HG03354 (cell line): ENCODE measurements around the gene R3HDM4.
"Not testable (repeated sequence)": the region's sequence is repeated elsewhere in the genome, so short reads cannot be mapped to it uniquely, and the experiment has no call there.

Experiments used
- ATAC-seq: cut with Tn5 transposase; IDR thresholded peaks from one replicate; pipeline ENCODE4 v1.9.1; 2021; ENCODE audit warnings: mild to moderate bottlenecking; ENCODE audit not compliant: unreplicated experiment, poor library complexity, severe bottlenecking

Gene R3HDM4

DNA sequence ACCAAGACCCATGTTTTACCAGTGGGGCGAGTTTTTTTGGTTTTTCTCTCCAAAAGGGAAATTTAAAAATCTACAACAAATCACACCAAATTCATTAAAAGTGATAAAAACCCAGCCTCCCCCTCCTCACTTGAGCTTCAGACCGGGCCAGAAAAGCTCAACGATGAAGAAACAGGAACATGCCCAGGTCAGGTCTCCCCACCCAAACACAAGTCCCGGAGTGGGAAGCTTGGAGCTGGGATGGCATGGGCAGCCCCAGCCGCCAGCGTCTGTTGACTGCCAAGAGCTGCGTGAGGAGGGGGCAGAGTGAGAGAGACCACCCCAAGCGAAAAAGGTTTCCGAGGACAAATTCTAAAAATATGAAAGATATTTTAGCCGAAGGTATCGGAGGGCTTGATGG is 16.0 kb downstream of the R3HDM4 start:
- no peak for ATAC-seq

DNA sequence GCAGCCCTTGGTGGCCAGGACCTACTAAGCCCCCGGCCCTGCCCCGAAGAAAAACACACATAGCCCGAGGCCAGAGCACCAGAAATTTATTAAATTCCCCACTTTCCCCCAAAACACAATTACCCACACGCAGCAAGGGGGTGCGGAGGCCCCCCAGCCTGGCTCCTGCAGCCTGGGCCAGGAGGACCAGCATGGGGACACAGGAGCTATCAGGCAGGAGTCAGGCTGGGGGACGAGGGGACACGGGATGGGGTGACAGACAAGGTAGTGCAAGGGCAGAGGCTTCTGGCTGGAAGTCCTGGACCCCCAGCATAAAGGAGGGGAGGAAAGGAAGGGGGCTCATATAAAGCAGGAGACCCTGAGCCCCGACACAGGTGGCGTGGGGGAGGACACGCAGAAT is 16.6 kb downstream of the R3HDM4 start:
- no peak for ATAC-seq

DNA sequence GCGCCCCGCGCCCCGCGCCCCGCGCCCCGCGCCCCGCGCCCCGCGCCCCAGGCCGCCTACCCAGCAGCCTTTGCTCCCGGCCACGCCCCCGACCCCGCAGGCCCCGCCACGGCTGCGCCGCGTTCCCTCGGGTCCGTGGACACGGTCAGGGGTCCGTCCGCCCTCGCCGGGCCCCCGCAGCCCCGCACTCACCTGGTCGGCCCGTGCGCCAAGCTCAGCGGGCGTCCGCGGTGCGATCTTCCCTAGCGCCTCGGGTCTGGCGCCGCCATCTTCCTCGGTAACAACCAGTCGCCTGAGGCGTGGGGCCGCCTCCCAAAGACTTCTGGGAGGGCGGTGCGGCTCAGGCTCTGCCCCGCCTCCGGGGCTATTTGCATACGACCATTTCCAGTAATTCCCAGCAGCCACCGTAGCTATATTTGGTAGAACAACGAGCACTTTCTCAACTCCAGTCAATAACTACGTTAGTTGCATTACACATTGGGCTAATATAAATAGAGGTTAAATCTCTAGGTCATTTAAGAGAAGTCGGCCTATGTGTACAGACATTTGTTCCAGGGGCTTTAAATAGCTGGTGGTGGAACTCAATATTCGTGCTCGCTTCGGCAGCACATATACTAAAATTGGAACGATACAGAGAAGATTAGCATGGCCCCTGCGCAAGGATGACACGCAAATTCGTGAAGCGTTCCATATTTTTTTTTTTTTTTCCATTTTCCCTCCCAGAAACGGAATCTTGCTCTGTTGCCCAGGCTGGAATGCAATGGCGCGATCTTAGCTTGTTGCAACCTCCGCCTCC is 19.9 kb downstream of the R3HDM4 start, which contains the start of the genes MED16 and RNU6-9:
Gene MED16 (minus strand): TSS at position 294 of the 796 bp plus-strand sequence. CDS start 2,056 bp downstream, outside the sequence.
Gene RNU6-9 (plus strand): TSS at position 591 of the 796 bp plus-strand sequence.
- peak; percentile 86 for ATAC-seq

DNA sequence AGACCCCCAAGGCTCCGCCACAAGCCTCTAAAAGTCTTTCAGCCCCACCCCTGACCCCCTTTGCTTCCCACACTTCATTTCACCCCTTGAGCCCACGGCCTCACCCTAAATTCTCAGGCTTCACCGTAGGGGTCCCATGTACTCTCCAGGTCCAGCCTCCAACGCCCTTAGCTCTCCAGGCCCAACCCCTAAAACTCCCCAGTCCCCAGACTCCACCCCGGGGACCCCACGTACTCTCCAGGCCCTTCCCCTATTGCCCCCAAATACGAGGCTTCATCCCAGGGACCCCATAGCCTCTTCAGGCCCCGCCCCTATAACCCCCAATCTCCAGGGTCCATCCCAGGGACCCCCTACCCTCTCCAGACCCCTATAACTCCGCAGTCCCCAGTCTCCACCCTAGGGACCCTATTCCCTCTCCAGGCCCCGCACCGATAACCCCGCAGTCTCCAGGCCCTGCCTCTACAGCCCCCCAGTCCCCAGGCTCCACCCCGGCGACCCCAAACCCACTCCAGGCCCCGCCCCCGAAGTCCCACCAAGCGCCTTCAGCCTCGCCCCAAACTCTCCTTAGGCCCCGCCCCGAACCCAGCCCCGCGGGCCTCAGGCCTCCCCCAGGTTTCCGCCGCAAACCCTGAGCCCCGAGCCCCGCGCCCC is 20.7 kb downstream of the R3HDM4 start:
- no peak for ATAC-seq

DNA sequence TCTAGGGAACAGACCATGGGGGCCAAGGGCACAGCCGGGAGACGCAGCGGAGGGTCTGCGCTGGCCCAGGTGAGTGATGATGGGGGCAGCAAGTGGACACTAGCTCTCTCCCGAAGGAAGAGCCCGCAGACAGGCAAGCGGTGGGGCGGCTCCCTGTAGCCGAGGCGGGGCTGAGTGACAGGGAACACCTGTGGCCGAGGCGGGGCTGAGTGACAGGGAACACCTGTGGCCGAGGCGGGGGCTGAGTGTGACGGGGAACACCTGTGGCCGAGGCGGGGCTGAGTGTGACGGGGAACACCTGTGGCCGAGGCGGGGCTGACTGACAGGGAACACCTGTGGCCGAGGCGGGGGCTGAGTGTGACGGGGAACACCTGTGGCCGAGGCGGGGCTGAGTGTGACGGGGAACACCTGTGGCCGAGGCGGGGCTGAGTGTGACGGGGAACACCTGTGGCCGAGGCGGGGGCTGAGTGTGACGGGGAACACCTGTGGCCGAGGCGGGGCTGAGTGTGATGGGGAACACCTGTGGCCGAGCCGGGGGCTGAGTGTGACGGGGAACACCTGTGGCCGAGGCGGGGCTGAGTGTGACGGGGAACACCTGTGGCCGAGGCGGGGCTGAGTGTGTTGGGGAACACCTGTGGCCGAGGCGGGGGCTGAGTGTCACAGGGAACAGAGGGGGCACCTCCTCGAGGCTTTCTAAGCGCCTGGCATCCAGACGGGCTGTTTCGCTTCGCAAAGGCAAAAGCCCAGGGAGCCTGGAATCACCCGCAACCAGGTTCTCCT is 21.4 kb downstream of the R3HDM4 start:
- ATAC-seq: not testable (repeated sequence)

DNA sequence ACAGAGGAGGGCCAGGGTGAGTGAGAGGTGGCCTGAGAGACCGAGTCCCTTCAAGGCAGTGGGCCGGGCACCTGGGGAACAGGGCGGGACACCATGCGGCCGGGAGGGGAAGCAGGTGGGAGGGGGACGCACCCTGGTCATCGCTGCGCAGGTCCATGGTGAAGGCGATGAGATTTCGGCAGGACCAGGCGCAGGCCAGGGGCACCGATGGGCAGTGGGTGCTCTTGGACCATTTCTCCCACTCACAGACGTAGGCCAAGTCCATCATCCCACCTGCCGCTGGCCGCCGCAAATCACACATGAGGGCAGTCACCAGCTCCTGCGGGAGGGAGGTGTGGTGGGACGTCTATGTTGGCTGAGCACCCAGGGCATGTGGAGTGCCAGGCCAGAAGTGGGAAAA is 22.2 kb downstream of the R3HDM4 start:
- ATAC-seq: no peak

DNA sequence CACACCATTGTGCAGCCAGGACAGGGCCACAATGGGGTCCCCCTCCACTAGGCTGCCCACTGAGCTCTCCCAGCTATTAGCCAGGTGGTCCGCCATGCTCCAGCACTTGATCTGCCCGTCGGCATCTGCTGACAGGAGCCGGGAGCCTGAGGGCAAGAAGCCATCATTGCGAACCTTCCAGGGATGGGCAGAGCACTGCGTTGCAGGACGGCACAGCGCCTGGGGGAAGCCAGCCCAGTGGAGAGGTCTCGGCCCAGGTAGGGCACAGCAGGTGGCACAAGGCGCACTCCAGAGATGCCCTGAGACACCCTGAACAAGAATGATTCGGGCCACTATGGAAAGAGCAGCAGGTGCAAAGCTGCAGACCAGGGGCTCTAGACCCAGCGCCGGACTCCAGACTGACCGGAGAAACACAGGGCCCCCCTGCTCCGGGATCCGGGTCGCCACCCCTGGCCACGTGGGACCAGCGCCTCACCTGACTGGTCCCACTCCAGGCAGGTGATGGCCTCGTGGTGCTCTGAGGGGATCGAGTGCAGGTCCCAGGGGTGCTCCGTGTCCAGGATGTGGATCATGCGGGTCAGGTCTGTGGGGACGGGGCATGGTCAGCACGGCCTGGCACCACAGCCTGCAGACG is 23.2 kb downstream of the R3HDM4 start:
- no peak for ATAC-seq

DNA sequence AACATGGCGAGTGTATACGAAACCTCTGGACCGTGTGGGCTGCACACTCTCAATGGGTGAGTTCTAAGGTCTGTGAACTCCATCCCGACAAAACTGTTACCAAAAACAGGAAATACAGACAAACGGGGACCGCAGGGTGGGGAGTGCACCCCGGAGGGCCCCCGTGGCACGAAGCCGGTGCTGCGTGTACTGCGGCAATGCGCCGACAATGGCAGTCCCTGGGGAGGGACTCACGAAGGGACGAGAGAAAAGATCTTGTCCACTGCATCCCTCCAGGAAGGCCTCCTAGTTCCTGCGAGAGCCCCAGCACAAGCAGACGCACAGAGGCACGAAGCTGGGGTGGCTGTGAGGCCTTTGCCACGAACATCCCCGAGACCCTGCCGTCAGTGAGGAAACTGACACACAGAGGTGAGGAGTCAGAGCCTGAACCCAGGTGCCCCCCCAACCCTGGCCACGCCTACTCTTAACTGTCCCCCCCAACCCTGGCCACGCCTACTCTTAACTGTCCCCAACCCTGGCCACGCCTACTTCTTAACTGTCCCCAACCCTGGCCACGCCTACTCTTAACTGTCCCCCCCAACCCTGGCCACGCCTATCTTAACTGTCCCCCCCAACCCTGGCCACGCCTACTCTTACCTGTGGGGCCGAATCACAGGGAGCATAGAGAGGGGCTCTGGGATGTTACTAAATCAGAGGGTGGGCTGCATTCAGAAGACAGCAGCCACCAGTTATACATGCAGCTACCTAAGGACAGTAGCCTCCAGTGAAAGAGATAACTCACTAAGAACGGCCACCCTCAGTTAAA is 24.2 kb downstream of the R3HDM4 start:
- no peak for ATAC-seq

DNA sequence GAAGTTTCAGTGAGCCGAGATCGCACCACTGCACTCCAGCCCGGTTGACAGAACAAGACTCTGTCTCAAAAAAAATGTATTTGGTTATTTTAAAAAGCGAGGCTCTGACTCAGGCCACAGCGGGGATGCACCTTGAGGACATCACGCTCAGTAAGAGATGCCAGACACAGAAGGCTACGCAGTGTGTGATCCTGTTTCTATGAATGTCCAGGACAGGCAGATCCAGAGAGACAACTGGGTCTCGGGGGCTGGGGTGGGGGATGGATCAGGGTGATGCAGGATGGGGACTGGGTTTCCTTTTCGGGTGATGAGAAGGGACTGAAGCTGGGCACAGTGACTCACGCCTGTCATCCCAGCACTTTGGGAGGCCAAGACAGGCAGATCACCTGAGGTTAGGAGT is 25.4 kb downstream of the R3HDM4 start:
- ATAC-seq: no peak

DNA sequence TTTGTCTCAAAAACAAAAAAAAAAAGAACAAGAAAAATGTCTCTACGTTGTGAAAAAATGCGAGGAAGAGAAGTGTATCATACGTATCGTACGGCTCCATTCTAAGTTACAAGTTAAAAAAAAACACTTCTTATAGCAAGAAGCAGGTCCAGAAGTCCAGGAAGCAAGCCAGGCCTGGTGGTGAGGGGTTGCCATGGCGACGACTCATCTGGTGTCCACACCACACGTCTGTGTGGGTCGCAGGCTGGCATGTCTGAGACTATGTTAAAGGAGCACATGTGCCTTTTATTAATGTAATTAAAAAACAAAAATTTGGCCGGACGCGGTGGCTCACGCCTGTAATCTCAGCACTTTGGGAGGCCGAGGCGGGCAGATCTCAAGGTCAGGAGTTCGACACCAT is 25.9 kb downstream of the R3HDM4 start:
- no peak for ATAC-seq

DNA sequence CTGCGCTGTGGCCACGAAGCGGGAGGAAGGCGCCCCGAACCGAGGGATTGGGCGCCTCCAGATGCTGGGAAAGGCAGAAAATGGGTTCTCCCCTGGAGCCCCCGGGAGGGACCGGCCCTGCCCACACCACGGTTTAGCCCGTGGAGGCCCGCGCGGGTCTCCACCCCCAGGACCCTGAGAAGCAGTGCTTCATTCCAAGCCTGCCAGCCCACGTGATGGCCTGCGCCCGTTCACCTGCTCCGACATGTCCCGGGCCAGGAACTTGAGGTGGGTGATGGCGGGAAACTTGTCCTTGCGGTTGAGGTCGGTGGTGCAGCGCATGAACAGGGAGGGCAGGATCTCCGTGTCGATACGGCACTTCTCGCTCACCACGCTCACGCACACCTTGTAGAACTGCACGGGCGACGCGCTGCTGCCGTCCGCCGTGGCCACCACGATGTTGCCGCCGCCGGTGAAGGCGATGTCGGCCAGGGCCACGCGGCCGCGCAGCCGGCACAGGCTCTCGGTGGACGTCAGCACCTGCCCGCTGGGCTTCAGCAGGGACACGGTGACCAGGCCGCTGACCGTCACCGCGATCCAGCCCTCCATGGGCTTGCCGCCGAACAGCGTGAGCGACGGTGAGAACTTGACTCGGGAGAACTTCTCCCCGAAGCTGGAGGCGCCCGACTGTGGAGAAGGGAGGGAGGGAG is 27.3 kb downstream of the R3HDM4 start:
- no peak for ATAC-seq

DNA sequence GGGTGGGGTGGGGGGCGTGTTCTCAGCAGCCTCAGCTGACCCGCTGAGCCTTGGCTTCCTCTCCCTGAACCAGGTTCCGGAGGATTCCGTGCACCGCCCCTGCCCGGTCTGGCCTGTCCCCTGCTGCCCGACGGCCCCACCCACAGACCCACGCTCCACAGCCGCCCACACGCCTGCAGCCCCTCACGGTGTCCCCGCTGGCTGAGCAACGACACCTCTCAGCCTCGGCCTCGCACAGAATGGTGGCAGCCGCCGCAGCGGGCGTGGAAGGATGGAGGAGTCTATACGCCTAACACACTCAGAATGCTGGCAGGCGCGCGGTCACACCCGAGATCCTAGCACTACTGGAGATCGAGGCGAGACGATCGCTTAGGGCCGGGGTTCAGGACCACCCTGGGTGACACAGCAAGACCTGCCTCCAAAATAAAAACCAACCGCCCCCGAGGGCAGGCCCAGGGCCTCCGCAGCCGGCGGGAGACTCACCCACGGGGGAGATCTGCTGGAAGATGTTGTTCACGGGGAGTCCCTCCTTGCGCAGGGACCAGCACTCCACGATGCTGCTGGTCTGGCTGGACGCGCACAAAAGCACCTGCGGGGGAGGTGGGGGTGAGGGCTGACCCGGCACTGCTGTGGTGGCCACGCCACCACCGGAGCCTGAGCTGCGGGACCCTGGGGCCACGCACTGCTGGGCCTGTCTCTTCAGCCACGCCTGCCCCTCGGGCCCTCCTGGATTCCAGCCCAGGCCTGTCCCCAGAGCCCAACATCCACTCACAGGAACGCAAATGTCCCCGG is 28.4 kb downstream of the R3HDM4 start:
- no peak for ATAC-seq

DNA sequence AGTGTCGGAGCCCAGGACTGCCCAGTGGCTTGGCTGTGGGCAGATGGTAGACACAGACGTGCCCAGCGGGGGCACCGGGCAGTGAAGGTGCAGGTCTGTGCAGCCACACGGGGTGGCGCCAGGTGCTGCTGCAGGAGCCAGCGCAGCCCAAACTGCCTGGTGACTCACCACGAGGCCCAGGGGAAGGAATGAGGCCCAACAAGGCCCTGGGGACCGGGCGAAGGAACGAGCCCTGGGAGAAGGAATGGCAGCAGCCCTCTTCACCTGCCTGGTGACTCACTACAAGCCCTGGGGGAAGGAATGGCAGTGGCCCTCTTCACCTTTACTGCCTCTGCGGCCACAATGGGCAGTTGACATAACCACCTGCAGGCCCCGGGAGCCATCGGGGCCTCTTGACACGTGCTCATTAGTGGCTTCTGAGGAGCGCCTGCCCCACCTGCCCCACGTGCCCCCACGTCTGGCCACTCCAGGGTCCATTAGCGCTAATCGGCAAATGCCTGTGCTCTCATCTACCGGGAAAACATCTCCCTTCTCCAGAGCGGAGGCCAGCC is 29.3 kb downstream of the R3HDM4 start:
- ATAC-seq: no peak

DNA sequence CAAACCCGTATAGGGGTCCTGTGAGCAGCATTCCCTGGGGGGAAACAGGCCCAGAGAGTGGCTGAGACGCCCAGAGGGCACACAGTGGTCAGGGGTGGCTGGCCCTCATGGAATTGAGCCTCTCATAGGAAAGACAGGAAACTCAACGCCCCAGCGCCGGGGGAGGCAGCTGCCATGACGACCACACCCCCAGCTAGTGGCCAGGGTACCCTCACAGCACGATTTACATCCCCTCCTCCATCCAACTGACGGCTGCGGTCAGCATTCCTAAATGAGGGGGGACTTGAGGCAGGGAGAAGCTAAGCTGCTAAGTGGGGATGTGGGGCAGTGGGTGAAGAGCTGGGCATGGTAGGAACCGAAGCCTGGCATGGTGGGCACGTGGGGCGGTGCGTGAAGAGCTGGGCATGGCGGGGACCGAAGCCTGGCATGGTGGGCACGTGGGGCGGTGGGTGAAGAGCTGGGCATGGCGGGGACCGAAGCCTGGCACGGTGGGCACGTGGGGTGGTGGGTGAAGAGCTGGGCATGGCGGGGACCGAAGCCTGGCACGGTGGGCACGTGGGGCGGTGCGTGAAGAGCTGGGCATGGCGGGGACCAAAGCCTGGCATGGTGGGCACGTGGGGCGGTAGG is 30.0 kb downstream of the R3HDM4 start:
- ATAC-seq: no peak

DNA sequence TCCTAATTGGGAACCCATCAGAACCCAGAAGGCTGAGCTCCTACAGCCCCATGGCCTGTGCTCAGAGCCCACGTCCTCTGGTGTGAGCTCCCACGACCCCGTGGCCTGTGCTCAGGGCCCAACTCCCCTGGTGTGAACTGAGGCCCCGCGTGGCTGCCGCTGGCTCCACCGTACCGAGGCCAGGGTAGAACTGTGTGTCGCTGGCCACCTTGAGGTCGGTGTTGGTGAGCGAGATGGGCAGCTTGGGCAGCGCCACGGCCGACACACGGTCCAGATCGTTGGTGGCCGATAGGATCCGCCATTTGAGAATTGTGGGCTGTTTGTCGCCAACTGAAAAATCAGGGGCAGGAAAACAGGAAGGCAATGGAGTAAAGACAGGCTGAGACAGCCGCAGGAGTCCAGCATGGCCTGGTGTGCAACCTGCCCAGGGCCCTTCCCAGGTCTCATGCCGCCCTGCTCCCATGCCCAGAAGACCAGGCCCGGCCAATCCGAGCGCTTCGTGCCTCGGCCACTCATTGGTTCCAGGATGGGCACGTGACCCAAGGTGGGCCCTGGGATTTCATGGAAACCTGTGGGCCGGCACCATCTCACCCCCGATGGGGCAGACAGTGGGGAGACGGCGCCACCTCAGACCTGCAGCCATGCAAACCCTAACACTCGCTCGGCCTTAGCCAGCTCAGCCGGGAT is 31.5 kb downstream of the R3HDM4 start:
- ATAC-seq: no peak

DNA sequence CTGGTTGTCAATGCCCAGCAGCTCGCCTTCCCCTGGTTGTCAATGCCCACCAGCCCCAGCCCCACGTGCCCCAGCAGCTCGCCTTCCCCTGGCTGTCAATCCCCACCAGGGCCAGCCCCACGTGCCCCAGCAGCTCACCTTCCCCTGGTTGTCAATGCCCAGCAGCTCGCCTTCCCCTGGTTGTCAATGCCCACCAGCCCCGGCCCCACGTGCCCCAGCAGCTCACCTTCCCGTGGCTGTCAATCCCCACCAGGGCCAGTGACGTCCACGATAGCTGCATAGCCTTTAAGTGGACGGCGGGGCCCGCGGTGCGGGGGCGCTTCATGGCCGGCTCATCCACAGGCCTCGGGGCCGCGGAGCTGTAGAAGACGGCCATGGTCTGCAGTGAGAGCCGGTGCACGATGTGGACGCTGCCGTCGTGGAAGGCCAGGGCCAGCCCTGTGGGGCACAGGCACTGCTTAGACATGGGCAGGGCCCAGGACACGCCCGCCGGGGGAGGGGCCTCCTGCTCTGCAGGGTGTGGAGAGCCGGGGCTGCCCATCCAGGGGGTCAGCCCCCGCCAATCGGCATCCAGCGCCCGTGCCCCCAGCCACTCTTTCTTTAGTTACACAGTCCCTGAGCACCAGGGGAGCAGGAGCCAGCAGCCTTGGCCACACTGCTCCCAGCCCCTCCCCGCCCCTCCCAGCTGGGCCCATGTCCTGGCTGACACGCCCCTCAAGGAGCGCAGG is 33.1 kb downstream of the R3HDM4 start:
- no peak for ATAC-seq
